Measurements from ENCODE around the gene RAB11FIP3.

RAB11FIP3 gene

DNA sequence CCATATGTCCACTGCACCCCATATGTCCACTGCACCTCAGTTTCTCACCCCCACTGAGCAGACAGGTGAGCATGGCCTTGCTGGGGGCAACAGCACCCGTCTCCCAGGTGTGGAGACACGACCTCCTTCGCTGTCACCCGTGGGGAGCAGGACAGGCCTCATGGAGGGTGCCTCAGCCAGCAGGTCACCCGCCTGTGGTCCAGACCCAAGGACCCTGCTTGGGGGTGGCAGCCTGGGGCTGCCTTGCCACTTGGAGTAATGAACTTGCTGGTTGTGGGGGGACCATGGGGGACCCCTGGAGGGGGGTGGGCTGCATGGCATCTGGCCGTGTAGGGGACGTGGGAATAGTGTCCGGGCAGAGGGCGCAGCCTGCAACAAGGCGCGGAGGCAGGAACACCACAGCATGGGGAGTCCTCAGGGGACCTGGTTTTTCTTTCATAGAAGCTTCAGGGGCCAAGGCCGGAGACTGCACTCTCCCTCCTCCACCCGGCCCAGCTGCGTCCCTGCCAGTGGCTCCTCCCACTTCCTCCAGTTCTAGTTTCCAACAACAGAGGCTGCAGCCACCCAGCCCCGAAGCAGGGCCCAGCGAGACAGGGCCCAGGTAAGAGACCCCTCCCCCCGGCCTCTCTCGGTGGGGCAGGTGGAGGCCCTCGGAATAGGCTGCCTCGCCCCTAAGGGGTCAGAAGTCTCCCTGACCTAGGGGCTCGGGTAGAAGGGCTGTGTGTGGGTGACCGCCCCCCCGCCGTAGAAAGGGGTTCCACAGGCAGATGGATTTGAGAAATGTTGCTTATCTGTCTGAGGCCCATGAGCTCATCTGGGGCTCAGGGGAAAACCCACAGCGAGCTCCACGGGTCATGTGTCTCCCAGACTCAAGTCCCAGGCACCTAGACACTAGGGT, 141.3 kb downstream of the RAB11FIP3 start, which contains the start of gene NHLRC4:
Gene NHLRC4, plus strand, starts transcription at position 531 of the 898 bp plus-strand sequence. CDS start 1,043 bp downstream, outside the sequence.
- TF ChIP-seq CTCF (IDR thresholded peaks at IDR 0.05; ENCODE audit: low read depth, low read length) = no peak
- no peak for DNase-seq (ENCODE audit: extremely low read depth, low read depth)

DNA sequence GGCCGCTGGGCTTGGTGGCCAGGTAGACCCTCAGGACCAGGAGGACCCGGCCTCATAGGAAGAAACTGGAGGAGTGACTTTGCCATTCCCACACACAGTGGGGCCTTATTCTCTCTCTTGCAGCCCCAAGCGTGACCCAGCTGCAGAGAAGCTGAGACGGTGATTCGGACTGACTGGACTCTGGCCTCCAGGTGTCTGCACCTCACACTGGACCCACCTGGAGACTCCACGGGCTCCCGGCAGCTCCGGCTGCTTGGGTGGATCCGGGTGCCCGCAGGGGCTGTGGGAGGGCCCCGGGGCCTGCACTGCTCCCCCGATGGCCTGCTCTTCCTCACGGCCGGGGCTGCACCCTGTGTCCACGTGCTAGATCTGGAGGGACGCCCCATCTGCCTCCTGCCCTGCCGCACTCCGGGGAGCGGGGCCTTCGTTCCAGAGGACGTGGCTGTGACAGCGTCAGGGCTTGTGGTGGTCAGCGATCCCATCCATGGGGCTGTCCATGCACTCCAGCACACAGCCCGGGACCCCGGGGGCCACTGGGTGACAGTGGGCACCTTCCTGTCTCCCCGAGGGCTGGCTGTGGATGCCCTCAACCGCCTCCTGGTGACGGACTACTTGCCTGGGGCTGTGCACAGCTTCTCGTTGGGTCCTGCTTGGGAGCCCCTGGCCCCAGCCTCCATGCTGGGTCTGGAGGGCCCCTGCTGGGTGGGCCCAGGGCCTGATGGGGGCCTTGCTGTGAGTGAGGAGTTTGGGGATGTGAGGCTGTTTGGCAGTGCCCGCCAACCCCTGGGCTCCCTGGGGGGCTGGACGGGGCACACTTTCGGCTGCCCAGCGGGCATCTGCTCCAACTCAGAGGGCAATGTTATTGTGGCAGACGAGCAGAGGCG, 142.2 kb downstream of the RAB11FIP3 start:
- no peak for TF ChIP-seq CTCF (IDR thresholded peaks at IDR 0.05; ENCODE audit: low read depth, low read length)
- DNase-seq (ENCODE audit: extremely low read depth, low read depth) = no peak

GRCh38 chr16:568401-569258, 143.2 kb downstream of the RAB11FIP3 start:
- TF ChIP-seq CTCF (IDR thresholded peaks at IDR 0.05; ENCODE audit: low read depth, low read length) = no peak

GRCh38 chr16:569445-570254, 144.2 kb downstream of the RAB11FIP3 start, which contains the start of gene PIGQ:
TSS of gene PIGQ (plus strand) at chr16:569968. CDS start at chr16:574075, 4,107 bp downstream.
- DNase-seq (ENCODE audit: extremely low read depth, low read depth) = no peak
- no peak for TF ChIP-seq CTCF (IDR thresholded peaks at IDR 0.05; ENCODE audit: low read depth, low read length)

More at GRCh38 chr16:568401-569258, 143.2 kb downstream of the RAB11FIP3 start:
- DNase-seq (ENCODE audit: extremely low read depth, low read depth) = no peak
